Naive B cell (primary cell): ENCODE results near the gene CELF4. TPM values are rescaled to one million over a fixed set of nuclear protein-coding genes. Genes with fewer than 3 reads are reported as not detected.

Source experiments
- ATAC-seq, 2 donors: fragments of 150-1000 bp; cut with Tn5 transposase; 2 replicates each; pipeline ENCODE4 v1.10.0; 2021; ENCODE audit warnings: low read depth in 2 of 2, mild to moderate bottlenecking in 2 of 2, moderate library complexity in 2 of 2
- DNase-seq: peaks from one replicate; pipeline ENCODE4 v3.0.0; 2022
- H3K27ac Mint-ChIP-seq, 6 donors: one replicate each; pipeline ENCODE4 v1.8.0; 2020 to 2022; ENCODE audit warnings: mild to moderate bottlenecking in 6 of 6, mixed read lengths in 6 of 6, moderate library complexity in 5 of 6, inconsistent platforms in 2 of 6
- H3K27me3 Mint-ChIP-seq, 3 donors: one replicate each; pipeline ENCODE4 v1.8.0; 2021 to 2022; ENCODE audit warnings: mixed read lengths in 3 of 3, mild to moderate bottlenecking in 1 of 3
- H3K36me3 Mint-ChIP-seq, 2 donors: one replicate each; pipeline ENCODE4 v1.8.0; 2020 to 2022; ENCODE audit warnings: mixed read lengths in 2 of 2, inconsistent platforms in 1 of 2, mild to moderate bottlenecking in 1 of 2
- H3K4me1 Mint-ChIP-seq, 3 donors: one replicate each; pipeline ENCODE4 v1.8.0; 2020 to 2022; ENCODE audit warnings: mixed read lengths in 3 of 3, inconsistent platforms in 1 of 3, mild to moderate bottlenecking in 1 of 3, moderate library complexity in 1 of 3
- H3K4me3 Mint-ChIP-seq, 8 donors: one replicate each; pipeline ENCODE4 v1.8.0; 2020 to 2022; ENCODE audit warnings: mild to moderate bottlenecking in 8 of 8, mixed read lengths in 8 of 8, moderate library complexity in 8 of 8, inconsistent platforms in 2 of 8
- H3K9me3 Mint-ChIP-seq, 7 donors: one replicate each; pipeline ENCODE4 v1.8.0; 2020 to 2022; ENCODE audit warnings: mixed read lengths in 7 of 7, mild to moderate bottlenecking in 5 of 7, inconsistent platforms in 2 of 7, moderate library complexity in 1 of 7
- polyA plus RNA-seq, 6 donors: library from polyadenylated mRNA; unstranded; fragments of 300-500 nt; fragmentation: Illumina TruSeq; gene quantifications; one replicate each; pipeline ENCODE4 v1.2.3, GENCODE V29; 2021; ENCODE audit warnings: low read depth in 6 of 6

Gene CELF4
- polyA plus RNA-seq, 6 donors from 2014 or later: 0.21 to 0.34 (median 0.24) TPM; not detected in 1

GRCh38 chr18:37422596-37422995, 143.0 kb downstream of the CELF4 start:
- Mint-ChIP-seq H3K27ac (no peak overlapping the region), H3K9me3 (peaks cover 0 to 2% (median 0%) of the 10 kb centered on the region in 7 donors), H3K36me3 (no peaks in the 10 kb centered on the region), H3K4me1 (no peaks in the 10 kb centered on the region), H3K27me3 (peaks cover 0 to 6% (median 0%) of the 10 kb centered on the region in 3 donors), H3K4me3 (no peak overlapping the region)
- ATAC-seq (no peak), DNase-seq (no peak)

- no peak for ATAC-seq
- Mint-ChIP-seq H3K9me3 (no peaks in the 10 kb centered on the region), H3K27me3 (peaks cover 0 to 6% (median 0%) of the 10 kb centered on the region in 3 donors), H3K27ac (no peak overlapping the region), H3K36me3 (no peaks in the 10 kb centered on the region), H3K4me3 (no peak overlapping the region), H3K4me1 (no peaks in the 10 kb centered on the region)
- no peak for DNase-seq
Observed at GRCh38 chr18:37422116-37422515, 143.5 kb downstream of the CELF4 start.

GRCh38 chr18:37421341-37422077, 144.1 kb downstream of the CELF4 start:
- Mint-ChIP-seq H3K9me3 (peaks cover 0 to 5% (median 0%) of the 10 kb centered on the region in 7 donors), H3K4me1 (no peaks in the 10 kb centered on the region), H3K27me3 (peaks cover 0 to 11% (median 0%) of the 10 kb centered on the region in 3 donors), H3K27ac (no peak overlapping the region), H3K36me3 (no peaks in the 10 kb centered on the region), H3K4me3 (no peak overlapping the region)
- DNase-seq (no peak), ATAC-seq (no peak)

GRCh38 chr18:37420315-37420880, 145.2 kb downstream of the CELF4 start:
- Mint-ChIP-seq H3K4me3 (no peak overlapping the region), H3K27ac (no peak overlapping the region), H3K36me3 (no peaks in the 10 kb centered on the region), H3K9me3 (peaks cover 0 to 5% (median 0%) of the 10 kb centered on the region in 7 donors), H3K4me1 (no peaks in the 10 kb centered on the region), H3K27me3 (peaks cover 0 to 16% (median 0%) of the 10 kb centered on the region in 3 donors)
- DNase-seq (no peak), ATAC-seq (no peak)

GRCh38 chr18:37419866-37420265, 145.7 kb downstream of the CELF4 start:
- H3K27ac Mint-ChIP-seq: no peak overlapping the region
- peaks cover 0 to 16% (median 0%) of the 10 kb centered on the region in 3 donors for H3K27me3 Mint-ChIP-seq
- no peaks in the 10 kb centered on the region for H3K36me3 Mint-ChIP-seq
- DNase-seq (no peak), ATAC-seq (no peak)
- no peaks in the 10 kb centered on the region for H3K4me1 Mint-ChIP-seq
- H3K9me3 Mint-ChIP-seq: peaks cover 0 to 5% (median 0%) of the 10 kb centered on the region in 7 donors
- no peak overlapping the region for H3K4me3 Mint-ChIP-seq

GRCh38 chr18:37419315-37419714, 146.3 kb downstream of the CELF4 start:
- no peaks in the 10 kb centered on the region for H3K36me3 Mint-ChIP-seq
- DNase-seq (no peak), ATAC-seq (no peak)
- no peak overlapping the region for H3K27ac Mint-ChIP-seq
- H3K9me3 Mint-ChIP-seq: peaks cover 0 to 5% (median 0%) of the 10 kb centered on the region in 7 donors
- peaks cover 0 to 16% (median 0%) of the 10 kb centered on the region in 3 donors for H3K27me3 Mint-ChIP-seq
- no peaks in the 10 kb centered on the region for H3K4me1 Mint-ChIP-seq
- H3K4me3 Mint-ChIP-seq: no peak overlapping the region

- H3K27me3 Mint-ChIP-seq: peaks cover 0 to 16% (median 0%) of the 10 kb centered on the region in 3 donors
- no peaks in the 10 kb centered on the region for H3K4me1 Mint-ChIP-seq
- DNase-seq: no peak
Observed at GRCh38 chr18:37414816-37415215, 150.8 kb downstream of the CELF4 start.

GRCh38 chr18:37412829-37413228, 152.8 kb downstream of the CELF4 start:
- Mint-ChIP-seq H3K27me3 (peaks cover 0 to 10% (median 0%) of the 10 kb centered on the region in 3 donors), H3K36me3 (no peaks in the 10 kb centered on the region), H3K9me3 (peaks cover 0 to 6% (median 3%) of the 10 kb centered on the region in 7 donors), H3K4me3 (no peak overlapping the region), H3K4me1 (no peaks in the 10 kb centered on the region), H3K27ac (no peak overlapping the region)
- ATAC-seq (no peak), DNase-seq (no peak)

More at GRCh38 chr18:37414816-37415215, 150.8 kb downstream of the CELF4 start:
- H3K27ac Mint-ChIP-seq: no peak overlapping the region
- H3K4me3 Mint-ChIP-seq: no peak overlapping the region
- no peak for ATAC-seq
- H3K9me3 Mint-ChIP-seq: peaks cover 0 to 6% (median 1%) of the 10 kb centered on the region in 7 donors
- no peaks in the 10 kb centered on the region for H3K36me3 Mint-ChIP-seq

- DNase-seq: no peak
- H3K27ac Mint-ChIP-seq: no peak overlapping the region
- H3K9me3 Mint-ChIP-seq: peaks cover 0 to 6% (median 3%) of the 10 kb centered on the region in 7 donors
- no peak overlapping the region for H3K4me3 Mint-ChIP-seq
- H3K27me3 Mint-ChIP-seq: peaks cover 0 to 10% (median 0%) of the 10 kb centered on the region in 3 donors
- no peak for ATAC-seq
- no peaks in the 10 kb centered on the region for H3K4me1 Mint-ChIP-seq
- H3K36me3 Mint-ChIP-seq: no peaks in the 10 kb centered on the region
Observed at GRCh38 chr18:37412333-37412732, 153.3 kb downstream of the CELF4 start.

GRCh38 chr18:37409878-37410277, 155.7 kb downstream of the CELF4 start:
- no peak overlapping the region for H3K27ac Mint-ChIP-seq
- ATAC-seq: no peak
- DNase-seq: no peak
- no peaks in the 10 kb centered on the region for H3K27me3 Mint-ChIP-seq
- peaks cover 0 to 3% (median 0%) of the 10 kb centered on the region in 3 donors for H3K4me1 Mint-ChIP-seq
- H3K4me3 Mint-ChIP-seq: no peak overlapping the region
- peaks cover 0 to 4% (median 0%) of the 10 kb centered on the region in 7 donors for H3K9me3 Mint-ChIP-seq
- H3K36me3 Mint-ChIP-seq: no peaks in the 10 kb centered on the region

GRCh38 chr18:37408676-37409265, 156.8 kb downstream of the CELF4 start:
- Mint-ChIP-seq H3K4me3 (no peak overlapping the region), H3K27ac (no peak overlapping the region), H3K27me3 (no peaks in the 10 kb centered on the region), H3K36me3 (no peaks in the 10 kb centered on the region), H3K4me1 (peaks cover 0 to 3% (median 0%) of the 10 kb centered on the region in 3 donors), H3K9me3 (peaks cover 0 to 4% (median 0%) of the 10 kb centered on the region in 7 donors)
- ATAC-seq (no peak), DNase-seq (no peak)

- Mint-ChIP-seq H3K4me1 (peaks cover 0 to 3% (median 0%) of the 10 kb centered on the region in 3 donors), H3K27ac (no peak overlapping the region), H3K9me3 (peaks cover 0 to 4% (median 0%) of the 10 kb centered on the region in 7 donors), H3K27me3 (no peaks in the 10 kb centered on the region), H3K36me3 (no peaks in the 10 kb centered on the region), H3K4me3 (no peak overlapping the region)
- ATAC-seq (no peak), DNase-seq (no peak)
Observed at GRCh38 chr18:37407571-37407970, 158.0 kb downstream of the CELF4 start.

- H3K27ac Mint-ChIP-seq: no peak overlapping the region
- H3K27me3 Mint-ChIP-seq: no peaks in the 10 kb centered on the region
- H3K36me3 Mint-ChIP-seq: no peaks in the 10 kb centered on the region
- DNase-seq (no peak), ATAC-seq (no peak)
- H3K9me3 Mint-ChIP-seq: peaks cover 0 to 3% (median 0%) of the 10 kb centered on the region in 7 donors
- no peak overlapping the region for H3K4me3 Mint-ChIP-seq
- H3K4me1 Mint-ChIP-seq: peaks cover 0 to 3% (median 0%) of the 10 kb centered on the region in 3 donors
Observed at GRCh38 chr18:37405772-37406171, 159.8 kb downstream of the CELF4 start.
